CD1c-positive myeloid dendritic cell (primary cell): Measurements from ENCODE around the gene ANKMY2.
"Not testable (repeated sequence)": the region's sequence is repeated elsewhere in the genome, so short reads cannot be mapped to it uniquely, and the experiment has no call there.

Experiments
- DNase-seq: peaks from one replicate; pipeline ENCODE4 v3.0.0-alpha.2; 2016; ENCODE audit errors: extremely low spot score

The ANKMY2 gene

GRCh38 chr7:16626388-16626787 is 19.2 kb downstream of the ANKMY2 start:
- no peak for DNase-seq

- DNase-seq = no peak
These were observed 25.6 kb downstream of the ANKMY2 start for GRCh38 chr7:16619979-16620408.

- DNase-seq = no peak
These were observed 29.0 kb downstream of the ANKMY2 start for GRCh38 chr7:16616542-16616941.

GRCh38 chr7:16616122-16616521 is 29.4 kb downstream of the ANKMY2 start:
- no peak for DNase-seq

GRCh38 chr7:16615228-16615627 is 30.3 kb downstream of the ANKMY2 start:
- no peak for DNase-seq

- DNase-seq = no peak
These were observed 33.8 kb downstream of the ANKMY2 start for GRCh38 chr7:16611711-16612110.

- peak; percentile 19 for DNase-seq
These were observed 35.6 kb downstream of the ANKMY2 start for GRCh38 chr7:16609842-16610450.

- no peak for DNase-seq
These were observed 38.9 kb downstream of the ANKMY2 start for GRCh38 chr7:16606704-16607103.

GRCh38 chr7:16604054-16604453 is 41.5 kb downstream of the ANKMY2 start:
- DNase-seq = no peak

- no peak for DNase-seq
These were observed 41.9 kb downstream of the ANKMY2 start for GRCh38 chr7:16603633-16604032.

- no peak for DNase-seq
These were observed 45.7 kb downstream of the ANKMY2 start for GRCh38 chr7:16599860-16600259.

GRCh38 chr7:16598015-16598414 is 47.5 kb downstream of the ANKMY2 start:
- no peak for DNase-seq

- DNase-seq = not testable (repeated sequence)
These were observed 50.0 kb downstream of the ANKMY2 start for GRCh38 chr7:16595596-16595995.

GRCh38 chr7:16594676-16595075 is 50.9 kb downstream of the ANKMY2 start:
- DNase-seq = no peak

GRCh38 chr7:16594061-16594460 is 51.5 kb downstream of the ANKMY2 start:
- DNase-seq = no peak

GRCh38 chr7:16592395-16592794 is 53.2 kb downstream of the ANKMY2 start:
- DNase-seq = no peak

- DNase-seq = no peak
These were observed 55.1 kb downstream of the ANKMY2 start for GRCh38 chr7:16590424-16590823.

GRCh38 chr7:16589881-16590280 is 55.7 kb downstream of the ANKMY2 start:
- no peak for DNase-seq

- no peak for DNase-seq
These were observed 57.8 kb downstream of the ANKMY2 start for GRCh38 chr7:16587790-16588189.

GRCh38 chr7:16587129-16587528 is 58.4 kb downstream of the ANKMY2 start:
- no peak for DNase-seq

GRCh38 chr7:16586081-16586874 is 59.3 kb downstream of the ANKMY2 start:
- DNase-seq = no peak

GRCh38 chr7:16585540-16585939 is 60.0 kb downstream of the ANKMY2 start:
- DNase-seq = no peak

- no peak for DNase-seq
These were observed 61.7 kb downstream of the ANKMY2 start for GRCh38 chr7:16583834-16584233.
